Osteocyte (in vitro differentiated cells): ENCODE data around the gene ATP5PB. TPM values are rescaled to one million over a fixed set of nuclear protein-coding genes. Genes with fewer than 3 reads are reported as not detected.

Experiments
- DNase-seq: peaks from one replicate; pipeline ENCODE4 v3.0.0; 2021; ENCODE audit warnings: mixed read lengths; ENCODE audit not compliant: unreplicated experiment; ENCODE audit errors: extremely low spot score
- H3K27ac Mint-ChIP-seq: one replicate; pipeline ENCODE4 v1.8.0; 2021; ENCODE audit warnings: mild to moderate bottlenecking, mixed read lengths; ENCODE audit not compliant: unreplicated experiment
- H3K27me3 Mint-ChIP-seq: one replicate; pipeline ENCODE4 v1.8.0; 2021; ENCODE audit warnings: mixed read lengths; ENCODE audit not compliant: unreplicated experiment
- H3K36me3 Mint-ChIP-seq: one replicate; pipeline ENCODE4 v1.8.0; 2021; ENCODE audit warnings: mixed read lengths; ENCODE audit not compliant: unreplicated experiment
- H3K4me1 Mint-ChIP-seq: one replicate; pipeline ENCODE4 v1.8.0; 2021; ENCODE audit warnings: mixed read lengths; ENCODE audit not compliant: unreplicated experiment
- H3K4me3 Mint-ChIP-seq: one replicate; pipeline ENCODE4 v1.8.0; 2021; ENCODE audit warnings: mild to moderate bottlenecking, moderate library complexity, mixed read lengths; ENCODE audit not compliant: unreplicated experiment
- H3K9me3 Mint-ChIP-seq: one replicate; pipeline ENCODE4 v1.8.0; 2021; ENCODE audit warnings: mixed read lengths; ENCODE audit not compliant: unreplicated experiment
- total RNA-seq: library from RNA; stranded (reverse); gene quantifications from 2 replicates; pipeline ENCODE4 v1.2.1, GENCODE V29; 2021
- TF ChIP-seq, protein P1 (sequence below): fragments of 200-600 bp; sonication (generic); IDR thresholded peaks from 2 replicates; pipeline ENCODE4 v1.5.0; 2021; ENCODE audit warnings: antibody characterized with exemption, mild to moderate bottlenecking, moderate library complexity

ATP5PB gene
- total RNA-seq, 1 donor from 2014 or later: 185 TPM

DNA sequence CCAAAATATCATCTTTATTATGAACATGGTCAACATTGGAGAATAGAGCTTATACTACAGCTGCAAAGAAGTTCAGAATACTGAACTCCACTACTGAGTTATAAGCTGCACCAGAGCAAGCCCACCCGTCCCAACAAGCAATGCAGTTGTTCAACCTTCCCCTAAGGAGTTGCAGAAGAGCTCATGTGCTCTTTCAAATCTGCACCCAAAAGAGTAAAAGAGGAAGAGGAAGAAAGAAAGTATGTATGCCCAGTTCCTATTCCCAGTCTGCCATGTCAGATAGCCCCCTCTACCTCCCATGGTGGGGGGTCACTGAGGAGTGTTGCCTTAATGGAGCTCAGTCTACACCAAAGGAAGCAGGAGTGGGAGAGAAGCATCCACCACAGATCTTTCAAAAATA, 31.4 kb downstream of the ATP5PB start:
- Mint-ChIP-seq H3K4me1 (peaks cover 12% of the 10 kb centered on the region), H3K27me3 (no peaks in the 10 kb centered on the region), H3K9me3 (no peaks in the 10 kb centered on the region), H3K36me3 (peaks cover 5% of the 10 kb centered on the region), H3K27ac (no peak overlapping the region), H3K4me3 (no peak overlapping the region)
- TF ChIP-seq, protein P1, sequence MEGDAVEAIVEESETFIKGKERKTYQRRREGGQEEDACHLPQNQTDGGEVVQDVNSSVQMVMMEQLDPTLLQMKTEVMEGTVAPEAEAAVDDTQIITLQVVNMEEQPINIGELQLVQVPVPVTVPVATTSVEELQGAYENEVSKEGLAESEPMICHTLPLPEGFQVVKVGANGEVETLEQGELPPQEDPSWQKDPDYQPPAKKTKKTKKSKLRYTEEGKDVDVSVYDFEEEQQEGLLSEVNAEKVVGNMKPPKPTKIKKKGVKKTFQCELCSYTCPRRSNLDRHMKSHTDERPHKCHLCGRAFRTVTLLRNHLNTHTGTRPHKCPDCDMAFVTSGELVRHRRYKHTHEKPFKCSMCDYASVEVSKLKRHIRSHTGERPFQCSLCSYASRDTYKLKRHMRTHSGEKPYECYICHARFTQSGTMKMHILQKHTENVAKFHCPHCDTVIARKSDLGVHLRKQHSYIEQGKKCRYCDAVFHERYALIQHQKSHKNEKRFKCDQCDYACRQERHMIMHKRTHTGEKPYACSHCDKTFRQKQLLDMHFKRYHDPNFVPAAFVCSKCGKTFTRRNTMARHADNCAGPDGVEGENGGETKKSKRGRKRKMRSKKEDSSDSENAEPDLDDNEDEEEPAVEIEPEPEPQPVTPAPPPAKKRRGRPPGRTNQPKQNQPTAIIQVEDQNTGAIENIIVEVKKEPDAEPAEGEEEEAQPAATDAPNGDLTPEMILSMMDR: no peak
- no peak for DNase-seq

DNA sequence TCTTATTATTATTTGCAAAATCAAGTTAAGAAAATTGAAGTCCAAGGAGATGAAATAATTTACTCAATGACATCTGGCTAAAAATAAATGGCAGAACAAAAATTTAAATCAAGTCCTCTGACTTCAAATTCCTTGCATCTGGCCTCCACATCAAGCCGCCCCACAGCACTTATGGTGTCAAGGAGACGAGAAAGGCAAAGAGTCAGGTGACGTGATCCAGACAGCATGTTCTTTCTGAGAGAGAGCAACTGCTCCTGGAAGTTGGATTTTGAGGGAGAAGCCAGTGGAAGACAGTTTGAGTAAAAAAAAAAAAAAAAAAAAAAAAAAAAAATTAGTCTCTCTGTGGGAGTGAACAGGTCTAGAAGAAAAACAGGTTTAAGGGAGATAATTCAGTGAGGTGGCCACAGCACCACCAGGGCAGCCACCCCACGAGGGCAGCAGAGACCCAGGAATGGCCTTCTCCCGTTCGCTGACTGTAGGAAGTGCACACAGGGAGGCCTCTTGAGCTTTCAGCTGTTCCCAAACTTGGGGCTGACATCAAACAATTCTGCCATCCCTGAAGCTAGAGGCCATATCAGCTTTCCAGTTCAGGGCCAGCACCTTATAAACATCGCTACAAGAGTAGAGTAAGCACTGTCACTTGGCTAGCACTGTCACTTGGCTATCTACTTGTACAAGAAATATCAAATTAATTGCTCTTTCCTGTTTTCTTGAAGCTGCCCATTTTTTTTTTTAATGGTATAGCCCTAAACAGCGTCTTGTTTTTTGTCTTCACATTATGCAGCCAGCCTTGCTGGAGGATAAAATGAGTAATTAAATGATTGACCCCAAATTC, 32.3 kb downstream of the ATP5PB start:
- no peak overlapping the region for H3K27ac Mint-ChIP-seq
- no peaks in the 10 kb centered on the region for H3K9me3 Mint-ChIP-seq
- TF ChIP-seq, protein P1: peak; percentile 75
- no peak overlapping the region for H3K4me3 Mint-ChIP-seq
- peaks cover 5% of the 10 kb centered on the region for H3K36me3 Mint-ChIP-seq
- peaks cover 12% of the 10 kb centered on the region for H3K4me1 Mint-ChIP-seq
- no peaks in the 10 kb centered on the region for H3K27me3 Mint-ChIP-seq
- no peak for DNase-seq

DNA sequence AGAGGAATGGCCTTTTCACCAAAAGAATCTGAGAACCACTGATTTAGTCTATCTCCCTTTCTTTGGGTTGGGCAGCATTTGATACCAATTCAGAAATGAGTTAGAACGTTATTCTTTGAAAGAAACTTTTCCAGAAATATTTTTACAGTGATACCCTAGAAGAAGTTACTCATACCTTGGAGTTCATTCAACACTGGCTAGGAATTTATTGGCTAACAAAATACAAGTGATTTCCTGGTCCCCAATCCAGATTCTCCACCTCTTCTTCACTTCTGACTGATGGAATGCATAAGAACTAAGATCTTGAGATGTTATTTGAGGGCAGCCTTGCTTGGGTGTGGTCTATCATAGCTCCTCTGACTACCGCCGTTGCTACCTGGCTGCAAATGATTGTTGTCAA, 33.9 kb downstream of the ATP5PB start:
- Mint-ChIP-seq H3K27me3 (peaks cover under 1% of the 10 kb centered on the region), H3K4me3 (no peak overlapping the region), H3K9me3 (no peaks in the 10 kb centered on the region), H3K4me1 (peaks cover 12% of the 10 kb centered on the region), H3K27ac (no peak overlapping the region), H3K36me3 (peaks cover under 1% of the 10 kb centered on the region)
- TF ChIP-seq, protein P1: no peak
- DNase-seq: no peak

DNA sequence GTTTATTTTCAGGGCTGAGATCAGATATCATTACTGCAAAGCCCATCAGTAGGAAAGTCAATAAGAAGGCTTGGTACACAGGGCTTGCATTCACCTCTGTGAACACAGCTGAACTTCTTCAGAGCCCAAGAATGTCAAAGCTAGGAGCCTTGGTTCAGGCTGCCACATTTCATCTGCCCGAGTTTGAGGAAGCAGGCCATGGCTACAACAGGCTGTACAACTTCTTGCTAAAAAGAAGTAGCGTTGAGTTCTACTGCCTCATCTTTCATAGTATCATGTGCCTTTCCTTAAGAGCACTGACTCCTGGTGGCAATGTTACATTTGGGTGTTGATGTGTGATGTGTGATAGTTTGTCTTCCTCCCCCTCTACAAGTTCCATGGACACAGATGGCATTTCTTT, 34.6 kb downstream of the ATP5PB start:
- H3K27me3 Mint-ChIP-seq: peaks cover 5% of the 10 kb centered on the region
- no peak for DNase-seq
- TF ChIP-seq, protein P1: no peak
- H3K4me3 Mint-ChIP-seq: no peak overlapping the region
- H3K36me3 Mint-ChIP-seq: no peaks in the 10 kb centered on the region
- no peak overlapping the region for H3K27ac Mint-ChIP-seq
- peaks cover 12% of the 10 kb centered on the region for H3K4me1 Mint-ChIP-seq
- H3K9me3 Mint-ChIP-seq: no peaks in the 10 kb centered on the region

DNA sequence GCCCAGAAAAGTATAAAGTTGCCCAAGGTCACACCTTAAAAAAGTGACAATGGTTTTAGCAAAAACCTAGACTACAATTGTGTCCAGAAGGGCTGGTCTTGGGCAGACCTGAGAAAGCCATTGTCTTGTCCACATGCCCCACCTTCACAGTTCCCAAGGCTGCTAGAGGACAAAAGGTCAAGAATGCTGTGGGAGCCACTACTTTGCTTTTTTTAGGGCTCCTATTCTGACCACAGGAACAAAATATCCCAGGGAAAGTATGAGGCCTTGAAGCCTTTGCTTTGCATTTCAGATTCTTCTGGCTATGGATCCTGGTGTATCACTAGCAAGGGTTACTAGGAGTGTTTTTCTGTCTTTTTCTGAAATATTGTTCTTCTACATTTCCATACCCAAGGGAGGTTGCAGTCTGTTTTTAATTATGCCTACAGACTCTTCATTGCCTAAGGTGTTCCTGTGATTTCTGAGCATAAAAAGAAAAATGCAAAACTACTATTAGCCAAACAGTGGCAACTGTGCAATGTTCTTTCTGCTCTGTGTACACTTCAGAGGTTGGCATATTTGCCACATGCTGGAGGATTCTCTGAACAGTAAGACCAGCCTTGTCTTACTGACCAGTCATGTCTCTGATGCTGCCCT, 35.2 kb downstream of the ATP5PB start:
- H3K4me3 Mint-ChIP-seq: no peak overlapping the region
- peak overlapping the region; percentile 63 for H3K27ac Mint-ChIP-seq
- H3K4me1 Mint-ChIP-seq: peaks cover 12% of the 10 kb centered on the region
- H3K9me3 Mint-ChIP-seq: no peaks in the 10 kb centered on the region
- no peaks in the 10 kb centered on the region for H3K36me3 Mint-ChIP-seq
- H3K27me3 Mint-ChIP-seq: peaks cover 5% of the 10 kb centered on the region
- TF ChIP-seq, protein P1: no peak
- DNase-seq: no peak
